SK-N-SH (cell line): ENCODE results near the gene DYNC1H1. TPM values are rescaled to one million over a fixed set of nuclear protein-coding genes. Genes with fewer than 3 reads are reported as not detected.

Experiments used
- CHD2 ChIP-seq: fragments of 150-350 bp; IDR thresholded peaks from 2 replicates; pipeline ENCODE4 v1.6.1; 2018; ENCODE audit warnings: low read length; ENCODE audit not compliant: partially characterized antibody
- ELF1 ChIP-seq: IDR thresholded peaks from 2 replicates; pipeline ENCODE4 v1.4.0; 2012
- EP300 ChIP-seq, 2 experiments: IDR thresholded peaks; 2 replicates each; pipeline versions ENCODE4 v1.4.0 to v1.6.1; 2012; ENCODE audit warnings: borderline replicate concordance in 1 of 2, low read depth in 1 of 2, low read length in 1 of 2
- EZH2phosphoT487 ChIP-seq: fragments of 200-600 bp; sonication (generic); IDR thresholded peaks from 2 replicates; pipeline ENCODE4 v1.6.1; 2017; ENCODE audit warnings: low read depth, mixed run types, mild to moderate bottlenecking, antibody characterized with exemption, moderate library complexity, borderline replicate concordance
- FOXM1 ChIP-seq: IDR thresholded peaks from 2 replicates; pipeline ENCODE4 v1.4.0; 2012; ENCODE audit warnings: low read depth, mild to moderate bottlenecking
- JUND ChIP-seq: IDR thresholded peaks from 2 replicates; pipeline ENCODE4 v1.4.0; 2012
- MEF2A ChIP-seq: IDR thresholded peaks from 2 replicates; pipeline ENCODE4 v1.4.0; 2012; ENCODE audit warnings: low read depth, borderline replicate concordance
- NRF1 ChIP-seq: IDR thresholded peaks from 2 replicates; pipeline ENCODE4 v1.6.1; 2012; ENCODE audit warnings: low read depth, mild to moderate bottlenecking, low read length
- POLR2AphosphoS5 ChIP-seq: IDR thresholded peaks from 2 replicates; pipeline ENCODE4 v1.6.1; 2012; ENCODE audit warnings: low read depth, low read length
- RCOR1 ChIP-seq: fragments of 150-350 bp; IDR thresholded peaks from 2 replicates; pipeline ENCODE4 v1.6.1; 2017; ENCODE audit warnings: antibody characterized with exemption, low read length
- SIN3A ChIP-seq: IDR thresholded peaks from 2 replicates; pipeline ENCODE4 v1.6.1; 2012; ENCODE audit warnings: low read depth, mild to moderate bottlenecking, low read length, moderate library complexity, borderline replicate concordance
- TAF1 ChIP-seq: IDR thresholded peaks from 2 replicates; pipeline ENCODE4 v1.6.1; 2012; ENCODE audit warnings: low read depth, mild to moderate bottlenecking, low read length, moderate library complexity, borderline replicate concordance
- USF1 ChIP-seq: IDR thresholded peaks from 2 replicates; pipeline ENCODE4 v1.4.0; 2012; ENCODE audit warnings: low read depth, borderline replicate concordance
- ZBTB33 ChIP-seq: IDR thresholded peaks from 2 replicates; pipeline ENCODE4 v1.4.0; 2012; ENCODE audit warnings: low read depth, borderline replicate concordance
- polyA plus RNA-seq, 3 experiments: library from polyadenylated mRNA; depleted of rRNA; stranded (reverse); fragments of >200 nt; gene quantifications; 2 replicates each; pipeline ENCODE4 v1.2.3, GENCODE V29; 2012
- TF ChIP-seq, protein P1 (sequence below): IDR thresholded peaks from 2 replicates; pipeline ENCODE4 v1.6.1; 2012; ENCODE audit warnings: mild to moderate bottlenecking, low read depth, low read length, moderate library complexity
- TF ChIP-seq, protein P2 (sequence below): IDR thresholded peaks from 2 replicates; pipeline ENCODE4 v1.4.0; 2012; ENCODE audit warnings: low read depth

The DYNC1H1 gene
- polyA plus RNA-seq, 1 of the 3 experiments (the other 2 are of a cell fraction) = 140 TPM

GRCh38 chr14:102086972-102087761 lies 122.8 kb downstream of the DYNC1H1 start, which contains the start of gene HSP90AA1 (continued):
- TF ChIP-seq ZBTB33 = no peak
- TF ChIP-seq USF1 = 0 out of 2 replicates have a peak, but pooled peaks have one; percentile 23
- TF ChIP-seq CHD2 = peak; percentile 63
- peak; percentile 47 for TF ChIP-seq ELF1
- TF ChIP-seq EP300 (IDR thresholded peaks at IDR 0.05; ENCODE audit: borderline replicate concordance in 1 of 2, low read depth in 1 of 2, low read length in 1 of 2) = peak; percentile 1 to 92; a peak in 2 of 4 replicates
- TF ChIP-seq TAF1 = peak; percentile 91
- TF ChIP-seq, protein P1, sequence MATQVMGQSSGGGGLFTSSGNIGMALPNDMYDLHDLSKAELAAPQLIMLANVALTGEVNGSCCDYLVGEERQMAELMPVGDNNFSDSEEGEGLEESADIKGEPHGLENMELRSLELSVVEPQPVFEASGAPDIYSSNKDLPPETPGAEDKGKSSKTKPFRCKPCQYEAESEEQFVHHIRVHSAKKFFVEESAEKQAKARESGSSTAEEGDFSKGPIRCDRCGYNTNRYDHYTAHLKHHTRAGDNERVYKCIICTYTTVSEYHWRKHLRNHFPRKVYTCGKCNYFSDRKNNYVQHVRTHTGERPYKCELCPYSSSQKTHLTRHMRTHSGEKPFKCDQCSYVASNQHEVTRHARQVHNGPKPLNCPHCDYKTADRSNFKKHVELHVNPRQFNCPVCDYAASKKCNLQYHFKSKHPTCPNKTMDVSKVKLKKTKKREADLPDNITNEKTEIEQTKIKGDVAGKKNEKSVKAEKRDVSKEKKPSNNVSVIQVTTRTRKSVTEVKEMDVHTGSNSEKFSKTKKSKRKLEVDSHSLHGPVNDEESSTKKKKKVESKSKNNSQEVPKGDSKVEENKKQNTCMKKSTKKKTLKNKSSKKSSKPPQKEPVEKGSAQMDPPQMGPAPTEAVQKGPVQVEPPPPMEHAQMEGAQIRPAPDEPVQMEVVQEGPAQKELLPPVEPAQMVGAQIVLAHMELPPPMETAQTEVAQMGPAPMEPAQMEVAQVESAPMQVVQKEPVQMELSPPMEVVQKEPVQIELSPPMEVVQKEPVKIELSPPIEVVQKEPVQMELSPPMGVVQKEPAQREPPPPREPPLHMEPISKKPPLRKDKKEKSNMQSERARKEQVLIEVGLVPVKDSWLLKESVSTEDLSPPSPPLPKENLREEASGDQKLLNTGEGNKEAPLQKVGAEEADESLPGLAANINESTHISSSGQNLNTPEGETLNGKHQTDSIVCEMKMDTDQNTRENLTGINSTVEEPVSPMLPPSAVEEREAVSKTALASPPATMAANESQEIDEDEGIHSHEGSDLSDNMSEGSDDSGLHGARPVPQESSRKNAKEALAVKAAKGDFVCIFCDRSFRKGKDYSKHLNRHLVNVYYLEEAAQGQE = 0 out of 2 replicates have a peak, but pooled peaks have one; percentile 11
- TF ChIP-seq MEF2A = no peak
- TF ChIP-seq FOXM1 = no peak
- TF ChIP-seq EZH2phosphoT487 = no peak
- peak; percentile 99 for TF ChIP-seq POLR2AphosphoS5
- TF ChIP-seq JUND = peak; percentile 27; the same call in 1 of the 2 replicates
- TF ChIP-seq, protein P2, sequence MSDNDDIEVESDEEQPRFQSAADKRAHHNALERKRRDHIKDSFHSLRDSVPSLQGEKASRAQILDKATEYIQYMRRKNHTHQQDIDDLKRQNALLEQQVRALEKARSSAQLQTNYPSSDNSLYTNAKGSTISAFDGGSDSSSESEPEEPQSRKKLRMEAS = peak; percentile 48; the same call in 1 of the 2 replicates
- TF ChIP-seq NRF1 = peak; percentile 90
- peak; percentile 84; the same call in 1 of the 2 replicates for TF ChIP-seq SIN3A
- TF ChIP-seq RCOR1 = 0 out of 2 replicates have a peak, but pooled peaks have one; percentile 21
